ENCODE measurements around the gene CD300C.

The CD300C gene

GRCh38 chr17:74544991-74545842, 698 bp downstream of the CD300C start:
- Histone ChIP-seq H2AFZ (ENCODE audit: low read length, unreplicated experiment) (no peak overlapping the region), H3K4me3 (ENCODE audit: low read depth, low read length) (no peak overlapping the region), H3K27ac (ENCODE audit: low read depth, low read length) (no peak overlapping the region), H3K79me2 (ENCODE audit: control insufficient read depth, insufficient read depth, low read length, unreplicated experiment) (no peaks in the 10 kb centered on the region), H3K4me1 (ENCODE audit: control insufficient read depth, insufficient read depth, low read length, unreplicated experiment) (no peaks in the 10 kb centered on the region), H3K36me3 (ENCODE audit: insufficient read depth, low read length) (no peaks in the 10 kb centered on the region), H3K27me3 (ENCODE audit: insufficient read depth, low read length) (no peaks in the 10 kb centered on the region)

- H3K27ac ChIP-seq (ENCODE audit: low read depth, low read length) = no peak overlapping the region
- no peak overlapping the region for H3K4me3 ChIP-seq (ENCODE audit: low read depth, low read length)
- H3K4me1 ChIP-seq (ENCODE audit: control insufficient read depth, insufficient read depth, low read length, unreplicated experiment) = no peaks in the 10 kb centered on the region
- no peaks in the 10 kb centered on the region for H3K27me3 ChIP-seq (ENCODE audit: insufficient read depth, low read length)
- no peak overlapping the region for H2AFZ ChIP-seq (ENCODE audit: low read length, unreplicated experiment)
- H3K36me3 ChIP-seq (ENCODE audit: insufficient read depth, low read length) = no peaks in the 10 kb centered on the region
- H3K79me2 ChIP-seq (ENCODE audit: control insufficient read depth, insufficient read depth, low read length, unreplicated experiment) = no peaks in the 10 kb centered on the region
Measured at GRCh38 chr17:74543891-74544760, 1.8 kb downstream of the CD300C start.

GRCh38 chr17:74543406-74543805, 2.5 kb downstream of the CD300C start:
- Histone ChIP-seq H3K27ac (ENCODE audit: low read depth, low read length) (no peak overlapping the region), H2AFZ (ENCODE audit: low read length, unreplicated experiment) (no peak overlapping the region), H3K27me3 (ENCODE audit: insufficient read depth, low read length) (0 out of 2 replicates have a peak, but pooled peaks cover 2% of the 10 kb centered on the region), H3K4me1 (ENCODE audit: control insufficient read depth, insufficient read depth, low read length, unreplicated experiment) (no peaks in the 10 kb centered on the region), H3K79me2 (ENCODE audit: control insufficient read depth, insufficient read depth, low read length, unreplicated experiment) (no peaks in the 10 kb centered on the region), H3K36me3 (ENCODE audit: insufficient read depth, low read length) (no peaks in the 10 kb centered on the region), H3K4me3 (ENCODE audit: low read depth, low read length) (no peak overlapping the region)

GRCh38 chr17:74542727-74543383, 3.1 kb downstream of the CD300C start:
- Histone ChIP-seq H3K27me3 (ENCODE audit: insufficient read depth, low read length) (0 out of 2 replicates have a peak, but pooled peaks cover 7% of the 10 kb centered on the region), H3K36me3 (ENCODE audit: insufficient read depth, low read length) (no peaks in the 10 kb centered on the region), H3K27ac (ENCODE audit: low read depth, low read length) (no peak overlapping the region)

GRCh38 chr17:74542166-74542565, 3.7 kb downstream of the CD300C start:
- peaks cover 10% of the 10 kb centered on the region; the same call in 1 of the 2 replicates for H3K27me3 ChIP-seq (ENCODE audit: insufficient read depth, low read length)
- no peak overlapping the region for H2AFZ ChIP-seq (ENCODE audit: low read length, unreplicated experiment)
- no peak overlapping the region for H3K4me3 ChIP-seq (ENCODE audit: low read depth, low read length)
- no peak overlapping the region for H3K27ac ChIP-seq (ENCODE audit: low read depth, low read length)
- H3K36me3 ChIP-seq (ENCODE audit: insufficient read depth, low read length) = no peaks in the 10 kb centered on the region
- no peaks in the 10 kb centered on the region for H3K79me2 ChIP-seq (ENCODE audit: control insufficient read depth, insufficient read depth, low read length, unreplicated experiment)
- no peaks in the 10 kb centered on the region for H3K4me1 ChIP-seq (ENCODE audit: control insufficient read depth, insufficient read depth, low read length, unreplicated experiment)

More at GRCh38 chr17:74542727-74543383, 3.1 kb downstream of the CD300C start:
- H3K79me2 ChIP-seq (ENCODE audit: control insufficient read depth, insufficient read depth, low read length, unreplicated experiment) = no peaks in the 10 kb centered on the region
- no peaks in the 10 kb centered on the region for H3K4me1 ChIP-seq (ENCODE audit: control insufficient read depth, insufficient read depth, low read length, unreplicated experiment)
- H3K4me3 ChIP-seq (ENCODE audit: low read depth, low read length) = no peak overlapping the region
- no peak overlapping the region for H2AFZ ChIP-seq (ENCODE audit: low read length, unreplicated experiment)

- no peak overlapping the region for H2AFZ ChIP-seq (ENCODE audit: low read length, unreplicated experiment)
- H3K4me1 ChIP-seq (ENCODE audit: control insufficient read depth, insufficient read depth, low read length, unreplicated experiment) = no peaks in the 10 kb centered on the region
- no peak overlapping the region for H3K4me3 ChIP-seq (ENCODE audit: low read depth, low read length)
- H3K27me3 ChIP-seq (ENCODE audit: insufficient read depth, low read length) = peaks cover 17% of the 10 kb centered on the region
- no peaks in the 10 kb centered on the region for H3K79me2 ChIP-seq (ENCODE audit: control insufficient read depth, insufficient read depth, low read length, unreplicated experiment)
- H3K27ac ChIP-seq (ENCODE audit: low read depth, low read length) = no peak overlapping the region
- no peaks in the 10 kb centered on the region for H3K36me3 ChIP-seq (ENCODE audit: insufficient read depth, low read length)
Measured at GRCh38 chr17:74541176-74542111, 4.5 kb downstream of the CD300C start.

GRCh38 chr17:74539281-74539820, 6.6 kb downstream of the CD300C start:
- H2AFZ ChIP-seq (ENCODE audit: low read length, unreplicated experiment) = no peak overlapping the region
- H3K27ac ChIP-seq (ENCODE audit: low read depth, low read length) = no peak overlapping the region
- H3K4me1 ChIP-seq (ENCODE audit: control insufficient read depth, insufficient read depth, low read length, unreplicated experiment) = no peaks in the 10 kb centered on the region
- no peak overlapping the region for H3K4me3 ChIP-seq (ENCODE audit: low read depth, low read length)
- no peaks in the 10 kb centered on the region for H3K36me3 ChIP-seq (ENCODE audit: insufficient read depth, low read length)
- no peaks in the 10 kb centered on the region for H3K79me2 ChIP-seq (ENCODE audit: control insufficient read depth, insufficient read depth, low read length, unreplicated experiment)
- H3K27me3 ChIP-seq (ENCODE audit: insufficient read depth, low read length) = peaks cover 18% of the 10 kb centered on the region

GRCh38 chr17:74536890-74537289, 9.0 kb downstream of the CD300C start:
- H3K27ac ChIP-seq (ENCODE audit: low read depth, low read length) = no peak overlapping the region
- no peaks in the 10 kb centered on the region for H3K36me3 ChIP-seq (ENCODE audit: insufficient read depth, low read length)
- peaks cover 22% of the 10 kb centered on the region for H3K27me3 ChIP-seq (ENCODE audit: insufficient read depth, low read length)
- no peaks in the 10 kb centered on the region for H3K4me1 ChIP-seq (ENCODE audit: control insufficient read depth, insufficient read depth, low read length, unreplicated experiment)
- H2AFZ ChIP-seq (ENCODE audit: low read length, unreplicated experiment) = no peak overlapping the region
- no peak overlapping the region for H3K4me3 ChIP-seq (ENCODE audit: low read depth, low read length)
- no peaks in the 10 kb centered on the region for H3K79me2 ChIP-seq (ENCODE audit: control insufficient read depth, insufficient read depth, low read length, unreplicated experiment)

GRCh38 chr17:74532115-74532514, 13.8 kb downstream of the CD300C start:
- H3K4me1 ChIP-seq (ENCODE audit: control insufficient read depth, insufficient read depth, low read length, unreplicated experiment) = no peaks in the 10 kb centered on the region
- no peak overlapping the region for H3K4me3 ChIP-seq (ENCODE audit: low read depth, low read length)
- no peaks in the 10 kb centered on the region for H3K79me2 ChIP-seq (ENCODE audit: control insufficient read depth, insufficient read depth, low read length, unreplicated experiment)
- H3K27ac ChIP-seq (ENCODE audit: low read depth, low read length) = no peak overlapping the region
- H2AFZ ChIP-seq (ENCODE audit: low read length, unreplicated experiment) = no peak overlapping the region
- H3K36me3 ChIP-seq (ENCODE audit: insufficient read depth, low read length) = no peaks in the 10 kb centered on the region
- peaks cover 16% of the 10 kb centered on the region for H3K27me3 ChIP-seq (ENCODE audit: insufficient read depth, low read length)

Data from ACC112 (cell line).